NCI-H1092 (cell line): ENCODE measurements around the gene PRLHR.

Experiments
- DNase-seq: peaks from one replicate; lab custom pipeline; 2025; lab: John Stamatoyannopoulos, UW

Gene PRLHR

DNA sequence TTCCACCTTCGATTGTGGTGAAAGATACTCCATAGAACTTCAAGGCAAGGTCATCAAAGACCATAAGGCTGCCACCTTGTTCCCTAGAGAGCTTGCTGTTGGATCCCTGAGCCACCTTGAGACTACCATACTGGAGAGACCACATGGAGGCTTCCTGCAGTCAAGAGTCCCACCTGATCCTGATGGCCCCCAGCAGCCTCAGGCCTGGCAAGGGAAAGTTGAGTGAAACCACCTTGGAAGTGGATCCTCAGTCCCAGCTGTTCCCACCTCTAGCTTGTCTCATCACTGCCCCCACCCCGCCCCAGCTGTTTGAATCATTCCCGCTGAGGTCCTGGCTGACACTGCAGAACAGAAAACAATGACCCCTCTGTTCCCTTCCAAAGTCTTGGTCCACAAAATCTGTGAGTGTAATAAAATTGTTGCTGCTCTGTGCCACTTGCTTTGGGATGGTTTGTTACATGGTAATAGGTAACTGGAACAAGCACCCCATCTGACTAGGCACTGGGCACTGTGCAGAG lies 32.0 kb downstream of the PRLHR start:
- no peak for DNase-seq

GRCh38 chr10:118562851-118563250 lies 32.6 kb downstream of the PRLHR start:
- no peak for DNase-seq

- DNase-seq, result no peak
Observed at GRCh38 chr10:118557946-118558345, 37.5 kb downstream of the PRLHR start.

GRCh38 chr10:118551535-118552100 lies 43.8 kb downstream of the PRLHR start:
- DNase-seq, result no peak

DNA sequence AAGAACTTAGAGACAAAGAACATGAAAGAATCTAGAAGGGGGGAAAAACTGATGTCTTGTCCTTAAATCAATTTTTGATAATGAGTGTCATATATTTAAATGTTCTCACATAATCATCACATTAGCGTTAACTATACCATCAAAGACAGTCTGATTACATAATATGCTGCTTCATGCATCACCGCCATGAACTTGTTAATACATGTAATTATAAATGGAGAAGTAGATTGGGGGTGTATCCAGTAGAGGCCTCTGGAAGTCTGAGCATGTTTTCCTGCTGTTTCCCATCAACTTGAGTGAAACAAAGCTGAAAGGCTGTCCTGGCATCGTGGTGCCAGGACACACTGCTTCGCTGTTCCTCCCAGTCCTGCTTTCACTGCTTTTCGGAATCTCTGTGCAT lies 48.2 kb downstream of the PRLHR start:
- DNase-seq, result no peak

- no peak for DNase-seq
Observed at GRCh38 chr10:118546479-118546878, 49.0 kb downstream of the PRLHR start.

DNA sequence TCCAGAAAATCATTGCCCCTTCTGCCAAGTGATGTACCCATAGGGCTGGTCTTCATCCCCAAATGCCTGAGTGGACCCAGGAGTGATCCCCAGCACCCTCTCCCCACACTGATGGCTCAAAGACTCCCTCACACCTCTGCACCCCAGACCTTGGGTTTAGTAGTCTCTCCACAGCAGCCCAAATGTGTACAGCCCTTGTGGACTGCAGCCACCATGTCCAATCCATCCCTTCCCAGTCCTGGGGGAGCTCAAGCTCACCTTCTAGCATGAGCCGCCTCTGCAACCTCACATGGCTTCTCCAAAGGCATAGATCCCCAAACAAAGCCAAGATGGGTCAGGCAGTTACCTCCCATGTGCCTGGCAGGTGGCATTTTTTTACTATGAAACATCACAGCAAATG lies 50.1 kb downstream of the PRLHR start:
- no peak for DNase-seq

GRCh38 chr10:118544401-118544948 lies 51.0 kb downstream of the PRLHR start:
- no peak for DNase-seq

DNA sequence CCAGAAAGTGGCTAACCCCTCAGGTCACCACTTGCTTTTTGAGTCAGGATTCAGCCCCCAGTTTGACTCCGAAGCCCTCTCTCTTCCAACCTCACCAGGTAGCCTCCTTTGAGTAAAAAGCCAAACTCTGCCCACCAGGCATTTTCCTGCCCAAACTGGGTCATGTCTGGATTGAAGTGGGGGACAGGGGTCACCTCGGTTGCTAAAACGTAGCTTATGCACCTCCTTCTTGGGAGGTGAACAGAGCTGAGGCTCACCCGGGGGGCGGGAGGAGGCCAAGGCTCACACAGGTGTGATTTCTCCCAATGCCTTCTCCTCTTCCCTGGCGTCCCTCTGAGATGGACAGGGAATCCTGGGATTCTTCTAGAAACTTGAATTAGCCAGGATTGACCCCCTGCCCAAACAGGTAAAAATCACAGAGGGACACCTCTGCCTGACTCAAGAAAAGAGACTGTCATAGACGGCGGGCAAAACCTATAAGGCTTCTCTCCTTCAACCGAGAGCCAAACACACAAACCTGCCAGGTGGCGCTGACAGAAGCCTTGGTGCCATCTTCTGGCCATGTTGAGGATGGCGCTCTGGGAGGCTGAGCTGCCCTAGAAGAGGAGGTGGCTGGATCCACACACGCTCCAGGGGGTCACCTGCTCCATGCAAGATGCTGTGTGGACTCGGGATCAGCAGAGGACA lies 51.6 kb downstream of the PRLHR start:
- DNase-seq, result peak; percentile 23

DNA sequence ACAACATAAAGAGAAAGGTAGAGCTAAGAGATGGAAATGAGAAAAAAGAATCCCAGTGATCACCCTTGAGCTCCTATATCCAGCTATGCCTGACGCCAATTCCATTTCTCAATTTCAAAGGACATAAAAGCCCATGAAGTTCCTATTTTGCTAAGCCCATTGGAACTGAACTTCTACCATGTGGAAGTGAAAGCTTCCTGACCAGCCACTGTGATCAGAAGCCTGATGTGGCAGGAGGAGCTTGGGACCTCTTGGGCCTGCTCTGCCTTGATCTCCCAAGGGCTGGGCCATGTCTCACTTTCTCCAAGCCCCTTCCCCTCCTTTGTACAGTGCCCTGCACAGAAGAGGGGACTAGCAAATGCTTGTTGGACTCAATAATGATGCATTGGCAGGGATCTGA lies 52.7 kb downstream of the PRLHR start:
- DNase-seq, result no peak

DNA sequence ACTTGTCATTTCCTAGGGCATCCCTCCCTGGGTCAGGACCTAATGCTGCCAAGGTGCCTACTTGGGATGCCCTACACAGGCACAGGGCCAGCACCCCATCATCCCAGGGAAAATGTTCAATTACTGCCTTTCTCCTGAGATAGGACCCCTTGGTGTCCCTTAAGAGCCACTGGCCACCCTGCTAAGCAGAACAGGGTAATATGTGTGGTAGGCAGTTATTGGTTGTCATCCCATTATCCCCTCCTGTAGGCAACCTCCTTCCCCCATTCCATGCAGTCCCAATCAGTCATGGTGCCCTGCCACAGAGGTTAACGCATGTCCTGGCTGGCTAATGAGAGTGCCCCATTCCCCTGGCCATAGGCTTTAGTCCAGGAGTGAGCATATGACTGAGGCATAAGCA lies 53.2 kb downstream of the PRLHR start:
- no peak for DNase-seq

DNA sequence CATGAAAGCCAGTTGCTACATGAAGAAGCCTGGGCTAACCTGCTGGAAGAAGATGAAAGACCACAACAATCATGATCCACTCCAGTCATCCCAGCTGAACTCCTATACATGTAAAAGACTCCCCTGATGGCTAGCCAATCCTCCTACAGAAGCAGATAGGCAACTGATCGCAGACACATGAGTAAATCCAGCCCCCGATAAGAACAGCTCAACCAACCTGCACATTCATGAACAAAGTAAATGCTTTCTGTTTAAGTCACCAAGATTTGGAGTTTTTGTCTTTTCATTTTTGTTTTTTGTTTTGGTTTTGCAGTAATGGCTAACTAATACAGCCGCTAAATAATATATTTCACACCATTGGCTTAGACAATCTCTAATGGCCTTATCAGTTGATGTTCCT lies 53.7 kb downstream of the PRLHR start:
- no peak for DNase-seq
